WTC11 (cell line): ENCODE measurements around the gene CMPK2. TPM values are rescaled to one million over a fixed set of nuclear protein-coding genes. Genes with fewer than 3 reads are reported as not detected.

Source experiments
- ATAC-seq: fragments of 200-7000 bp; cut with Tn5 transposase; 2 replicates; pipeline ENCODE4 v1.10.0; 2021; ENCODE audit warnings: mild to moderate bottlenecking, moderate library complexity
- CTCF ChIA-PET: fragments of 300-600 bp; sonication (Branson Sonifier 250); formaldehyde crosslinking; loops from one replicate; lab custom pipeline; 2021; ENCODE audit warnings: antibody characterized with exemption; lab: Charles Lee
- POLR2A ChIA-PET: fragments of 350-600 bp; sonication (Branson Sonifier 250); formaldehyde crosslinking; loops from one replicate; lab custom pipeline; 2021; ENCODE audit warnings: antibody characterized with exemption; lab: Charles Lee
- DNase-seq: peaks from one replicate; pipeline ENCODE4 v3.0.0; 2021; ENCODE audit warnings: low spot score
- H3K27ac Mint-ChIP-seq: 2 replicates; pipeline ENCODE4 v1.8.0; 2021; ENCODE audit warnings: mixed read lengths
- H3K27me3 Mint-ChIP-seq: 2 replicates; pipeline ENCODE4 v1.8.0; 2021; ENCODE audit warnings: low read depth, mild to moderate bottlenecking, moderate library complexity, mixed read lengths
- H3K36me3 Mint-ChIP-seq: 2 replicates; pipeline ENCODE4 v1.8.0; 2021; ENCODE audit warnings: mixed read lengths
- H3K4me1 Mint-ChIP-seq: 2 replicates; pipeline ENCODE4 v1.8.0; 2022; ENCODE audit warnings: mixed read lengths
- H3K4me3 Mint-ChIP-seq: 2 replicates; pipeline ENCODE4 v1.8.0; 2021; ENCODE audit warnings: mild to moderate bottlenecking, moderate library complexity, mixed read lengths
- H3K9me3 Mint-ChIP-seq: 2 replicates; pipeline ENCODE4 v1.8.0; 2021; ENCODE audit warnings: mixed read lengths
- ATF1 ChIP-seq: sonication (generic); formaldehyde crosslinking; IDR thresholded peaks from 2 replicates; pipeline ENCODE4 v1.8.1; 2023; ENCODE audit warnings: mild to moderate bottlenecking, moderate library complexity, missing genetic modification reagents
- CREM ChIP-seq: sonication (generic); formaldehyde crosslinking; IDR thresholded peaks from 2 replicates; pipeline ENCODE4 v1.8.1; 2022; ENCODE audit warnings: mild to moderate bottlenecking, missing genetic modification reagents, moderate library complexity
- FOXJ3 ChIP-seq: sonication (generic); formaldehyde crosslinking; IDR thresholded peaks from 2 replicates; pipeline ENCODE4 v1.9.0; 2021; ENCODE audit warnings: missing genetic modification reagents, mild to moderate bottlenecking, borderline replicate concordance
- FOXK1 ChIP-seq: sonication (generic); formaldehyde crosslinking; IDR thresholded peaks from 2 replicates; pipeline ENCODE4 v1.8.0; 2022; ENCODE audit warnings: mild to moderate bottlenecking, moderate library complexity, missing genetic modification reagents
- GTF2I ChIP-seq: fragments of 250-450 bp; sonication (Bioruptor Pico); conservative IDR thresholded peaks from 2 replicates; pipeline ENCODE4 v1.4.0; 2021; ENCODE audit warnings: mild to moderate bottlenecking
- KAT7 ChIP-seq: sonication (generic); formaldehyde crosslinking; IDR thresholded peaks from 2 replicates; pipeline ENCODE4 v1.8.1; 2023; ENCODE audit warnings: missing genetic modification reagents, mild to moderate bottlenecking, borderline replicate concordance
- NR3C1 ChIP-seq: sonication (generic); formaldehyde crosslinking; conservative IDR thresholded peaks from 2 replicates; pipeline ENCODE4 v1.8.1; 2023; ENCODE audit warnings: low read depth, mild to moderate bottlenecking, missing genetic modification reagents
- OVOL2 ChIP-seq: fragments of 250-450 bp; sonication (Bioruptor Pico); IDR thresholded peaks from 2 replicates; pipeline ENCODE4 v1.9.0; 2021; ENCODE audit warnings: mild to moderate bottlenecking, borderline replicate concordance
- RELA ChIP-seq: sonication (generic); formaldehyde crosslinking; IDR thresholded peaks from 2 replicates; pipeline ENCODE4 v1.8.1; 2022; ENCODE audit warnings: missing genetic modification reagents, mild to moderate bottlenecking, borderline replicate concordance
- SP1 ChIP-seq: sonication (generic); formaldehyde crosslinking; conservative IDR thresholded peaks from 2 replicates; pipeline ENCODE4 v1.8.1; 2022; ENCODE audit warnings: missing genetic modification reagents
- TEAD4 ChIP-seq: sonication (generic); formaldehyde crosslinking; IDR thresholded peaks from 2 replicates; pipeline ENCODE4 v1.8.0; 2022; ENCODE audit warnings: mild to moderate bottlenecking, missing genetic modification reagents
- ZBTB21 ChIP-seq: sonication (generic); formaldehyde crosslinking; IDR thresholded peaks from 2 replicates; pipeline ENCODE4 v1.8.1; 2023; ENCODE audit warnings: mild to moderate bottlenecking, missing genetic modification reagents, borderline replicate concordance
- ZNF232 ChIP-seq: sonication (generic); formaldehyde crosslinking; IDR thresholded peaks from 2 replicates; pipeline ENCODE4 v1.8.0; 2022; ENCODE audit warnings: mild to moderate bottlenecking, missing genetic modification reagents
- ZNF263 ChIP-seq: sonication (generic); formaldehyde crosslinking; IDR thresholded peaks from 2 replicates; pipeline ENCODE4 v1.8.1; 2022; ENCODE audit warnings: low read depth, mild to moderate bottlenecking, moderate library complexity, missing genetic modification reagents
- ZNF396 ChIP-seq: fragments of 250-450 bp; sonication (Bioruptor Pico); IDR thresholded peaks from 2 replicates; pipeline ENCODE4 v1.8.0; 2021; ENCODE audit warnings: mild to moderate bottlenecking, moderate library complexity, borderline replicate concordance
- ZNF671 ChIP-seq: fragments of 250-450 bp; sonication (Bioruptor Pico); IDR thresholded peaks from 2 replicates; pipeline ENCODE4 v1.8.0; 2021; ENCODE audit warnings: mild to moderate bottlenecking
- total RNA-seq: library from RNA; stranded (reverse); gene quantifications from 3 replicates; pipeline ENCODE4 v1.2.3, GENCODE V29; 2021
- TF ChIP-seq, protein P1 (sequence below): sonication (generic); formaldehyde crosslinking; IDR thresholded peaks from 2 replicates; pipeline ENCODE4 v1.8.0; 2022; ENCODE audit warnings: mild to moderate bottlenecking, missing genetic modification reagents
- TF ChIP-seq, protein P2 (sequence below): sonication (generic); formaldehyde crosslinking; IDR thresholded peaks from 2 replicates; pipeline ENCODE4 v1.8.0; 2023; ENCODE audit warnings: missing genetic modification reagents, mild to moderate bottlenecking, borderline replicate concordance
- TF ChIP-seq, protein P3 (sequence below): sonication (generic); formaldehyde crosslinking; IDR thresholded peaks from 2 replicates; pipeline ENCODE4 v1.8.0; 2022; ENCODE audit warnings: missing genetic modification reagents
- TF ChIP-seq, protein P4 (sequence below): sonication (generic); formaldehyde crosslinking; IDR thresholded peaks from 2 replicates; pipeline ENCODE4 v1.8.1; 2023; ENCODE audit warnings: mild to moderate bottlenecking, missing genetic modification reagents, moderate library complexity
- TF ChIP-seq, protein P5 (sequence below): sonication (generic); formaldehyde crosslinking; IDR thresholded peaks from 2 replicates; pipeline ENCODE4 v1.8.0; 2023; ENCODE audit warnings: mild to moderate bottlenecking, missing genetic modification reagents

Gene CMPK2
- total RNA-seq, 1 experiment from 2014 or later, result 0.13 TPM

GRCh38 chr2:6887751-6888192, 22.1 kb upstream of the CMPK2 start (continued):
- TF ChIP-seq ZNF232 (no peak), ZNF396 (CRISPR knock-in tag) (no peak)

- POLR2A ChIA-PET, result no interaction called here
- no peak for ATAC-seq
- Mint-ChIP-seq H3K36me3 (peaks cover 39% of the 10 kb centered on the region), H3K27ac (no peak overlapping the region), H3K27me3 (peaks cover 18% of the 10 kb centered on the region), H3K4me1 (no peaks in the 10 kb centered on the region), H3K4me3 (no peak overlapping the region), H3K9me3 (peaks cover 80% of the 10 kb centered on the region)
- CTCF ChIA-PET, result no interaction called here
- DNase-seq, result no peak
- no peak for TF ChIP-seq ATF1 (CRISPR knock-in tag)
- TF ChIP-seq, protein P1, sequence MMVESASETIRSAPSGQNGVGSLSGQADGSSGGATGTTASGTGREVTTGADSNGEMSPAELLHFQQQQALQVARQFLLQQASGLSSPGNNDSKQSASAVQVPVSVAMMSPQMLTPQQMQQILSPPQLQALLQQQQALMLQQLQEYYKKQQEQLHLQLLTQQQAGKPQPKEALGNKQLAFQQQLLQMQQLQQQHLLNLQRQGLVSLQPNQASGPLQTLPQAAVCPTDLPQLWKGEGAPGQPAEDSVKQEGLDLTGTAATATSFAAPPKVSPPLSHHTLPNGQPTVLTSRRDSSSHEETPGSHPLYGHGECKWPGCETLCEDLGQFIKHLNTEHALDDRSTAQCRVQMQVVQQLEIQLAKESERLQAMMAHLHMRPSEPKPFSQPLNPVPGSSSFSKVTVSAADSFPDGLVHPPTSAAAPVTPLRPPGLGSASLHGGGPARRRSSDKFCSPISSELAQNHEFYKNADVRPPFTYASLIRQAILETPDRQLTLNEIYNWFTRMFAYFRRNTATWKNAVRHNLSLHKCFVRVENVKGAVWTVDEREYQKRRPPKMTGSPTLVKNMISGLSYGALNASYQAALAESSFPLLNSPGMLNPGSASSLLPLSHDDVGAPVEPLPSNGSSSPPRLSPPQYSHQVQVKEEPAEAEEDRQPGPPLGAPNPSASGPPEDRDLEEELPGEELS (CRISPR knock-in tag), result no peak
These were observed 20.3 kb upstream of the CMPK2 start for GRCh38 chr2:6885968-6886367.

- no peak for DNase-seq
- peaks cover 41% of the 10 kb centered on the region for H3K36me3 Mint-ChIP-seq
- H3K4me1 Mint-ChIP-seq, result no peaks in the 10 kb centered on the region
- H3K27ac Mint-ChIP-seq, result no peak overlapping the region
- peaks cover 84% of the 10 kb centered on the region for H3K9me3 Mint-ChIP-seq
- POLR2A ChIA-PET, result no interaction called here
- CTCF ChIA-PET, result no interaction called here
- H3K27me3 Mint-ChIP-seq, result peaks cover 18% of the 10 kb centered on the region
- ATAC-seq, result no peak
- no peak overlapping the region for H3K4me3 Mint-ChIP-seq
- no peak for TF ChIP-seq ZNF263 (CRISPR knock-in tag)
- TF ChIP-seq, protein P2, sequence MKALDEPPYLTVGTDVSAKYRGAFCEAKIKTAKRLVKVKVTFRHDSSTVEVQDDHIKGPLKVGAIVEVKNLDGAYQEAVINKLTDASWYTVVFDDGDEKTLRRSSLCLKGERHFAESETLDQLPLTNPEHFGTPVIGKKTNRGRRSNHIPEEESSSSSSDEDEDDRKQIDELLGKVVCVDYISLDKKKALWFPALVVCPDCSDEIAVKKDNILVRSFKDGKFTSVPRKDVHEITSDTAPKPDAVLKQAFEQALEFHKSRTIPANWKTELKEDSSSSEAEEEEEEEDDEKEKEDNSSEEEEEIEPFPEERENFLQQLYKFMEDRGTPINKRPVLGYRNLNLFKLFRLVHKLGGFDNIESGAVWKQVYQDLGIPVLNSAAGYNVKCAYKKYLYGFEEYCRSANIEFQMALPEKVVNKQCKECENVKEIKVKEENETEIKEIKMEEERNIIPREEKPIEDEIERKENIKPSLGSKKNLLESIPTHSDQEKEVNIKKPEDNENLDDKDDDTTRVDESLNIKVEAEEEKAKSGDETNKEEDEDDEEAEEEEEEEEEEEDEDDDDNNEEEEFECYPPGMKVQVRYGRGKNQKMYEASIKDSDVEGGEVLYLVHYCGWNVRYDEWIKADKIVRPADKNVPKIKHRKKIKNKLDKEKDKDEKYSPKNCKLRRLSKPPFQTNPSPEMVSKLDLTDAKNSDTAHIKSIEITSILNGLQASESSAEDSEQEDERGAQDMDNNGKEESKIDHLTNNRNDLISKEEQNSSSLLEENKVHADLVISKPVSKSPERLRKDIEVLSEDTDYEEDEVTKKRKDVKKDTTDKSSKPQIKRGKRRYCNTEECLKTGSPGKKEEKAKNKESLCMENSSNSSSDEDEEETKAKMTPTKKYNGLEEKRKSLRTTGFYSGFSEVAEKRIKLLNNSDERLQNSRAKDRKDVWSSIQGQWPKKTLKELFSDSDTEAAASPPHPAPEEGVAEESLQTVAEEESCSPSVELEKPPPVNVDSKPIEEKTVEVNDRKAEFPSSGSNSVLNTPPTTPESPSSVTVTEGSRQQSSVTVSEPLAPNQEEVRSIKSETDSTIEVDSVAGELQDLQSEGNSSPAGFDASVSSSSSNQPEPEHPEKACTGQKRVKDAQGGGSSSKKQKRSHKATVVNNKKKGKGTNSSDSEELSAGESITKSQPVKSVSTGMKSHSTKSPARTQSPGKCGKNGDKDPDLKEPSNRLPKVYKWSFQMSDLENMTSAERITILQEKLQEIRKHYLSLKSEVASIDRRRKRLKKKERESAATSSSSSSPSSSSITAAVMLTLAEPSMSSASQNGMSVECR (CRISPR knock-in tag), result no peak
- no peak for TF ChIP-seq ZNF396 (CRISPR knock-in tag)
- no peak for TF ChIP-seq KAT7 (CRISPR knock-in tag)
- TF ChIP-seq FOXJ3, result no peak
- TF ChIP-seq RELA (CRISPR knock-in tag), result no peak
- TF ChIP-seq NR3C1 (CRISPR knock-in tag), result no peak
- TF ChIP-seq SP1 (CRISPR knock-in tag), result no peak
- no peak for TF ChIP-seq TEAD4 (CRISPR knock-in tag)
- no peak for TF ChIP-seq ZBTB21 (CRISPR knock-in tag)
- no peak for TF ChIP-seq ZNF671 (CRISPR knock-in tag)
- no peak for TF ChIP-seq FOXK1 (CRISPR knock-in tag)
- no peak for TF ChIP-seq CREM (CRISPR knock-in tag)
- TF ChIP-seq, protein P3, sequence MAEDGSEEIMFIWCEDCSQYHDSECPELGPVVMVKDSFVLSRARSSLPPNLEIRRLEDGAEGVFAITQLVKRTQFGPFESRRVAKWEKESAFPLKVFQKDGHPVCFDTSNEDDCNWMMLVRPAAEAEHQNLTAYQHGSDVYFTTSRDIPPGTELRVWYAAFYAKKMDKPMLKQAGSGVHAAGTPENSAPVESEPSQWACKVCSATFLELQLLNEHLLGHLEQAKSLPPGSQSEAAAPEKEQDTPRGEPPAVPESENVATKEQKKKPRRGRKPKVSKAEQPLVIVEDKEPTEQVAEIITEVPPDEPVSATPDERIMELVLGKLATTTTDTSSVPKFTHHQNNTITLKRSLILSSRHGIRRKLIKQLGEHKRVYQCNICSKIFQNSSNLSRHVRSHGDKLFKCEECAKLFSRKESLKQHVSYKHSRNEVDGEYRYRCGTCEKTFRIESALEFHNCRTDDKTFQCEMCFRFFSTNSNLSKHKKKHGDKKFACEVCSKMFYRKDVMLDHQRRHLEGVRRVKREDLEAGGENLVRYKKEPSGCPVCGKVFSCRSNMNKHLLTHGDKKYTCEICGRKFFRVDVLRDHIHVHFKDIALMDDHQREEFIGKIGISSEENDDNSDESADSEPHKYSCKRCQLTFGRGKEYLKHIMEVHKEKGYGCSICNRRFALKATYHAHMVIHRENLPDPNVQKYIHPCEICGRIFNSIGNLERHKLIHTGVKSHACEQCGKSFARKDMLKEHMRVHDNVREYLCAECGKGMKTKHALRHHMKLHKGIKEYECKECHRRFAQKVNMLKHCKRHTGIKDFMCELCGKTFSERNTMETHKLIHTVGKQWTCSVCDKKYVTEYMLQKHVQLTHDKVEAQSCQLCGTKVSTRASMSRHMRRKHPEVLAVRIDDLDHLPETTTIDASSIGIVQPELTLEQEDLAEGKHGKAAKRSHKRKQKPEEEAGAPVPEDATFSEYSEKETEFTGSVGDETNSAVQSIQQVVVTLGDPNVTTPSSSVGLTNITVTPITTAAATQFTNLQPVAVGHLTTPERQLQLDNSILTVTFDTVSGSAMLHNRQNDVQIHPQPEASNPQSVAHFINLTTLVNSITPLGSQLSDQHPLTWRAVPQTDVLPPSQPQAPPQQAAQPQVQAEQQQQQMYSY (CRISPR knock-in tag), result no peak
- no peak for TF ChIP-seq OVOL2
- TF ChIP-seq, protein P4, sequence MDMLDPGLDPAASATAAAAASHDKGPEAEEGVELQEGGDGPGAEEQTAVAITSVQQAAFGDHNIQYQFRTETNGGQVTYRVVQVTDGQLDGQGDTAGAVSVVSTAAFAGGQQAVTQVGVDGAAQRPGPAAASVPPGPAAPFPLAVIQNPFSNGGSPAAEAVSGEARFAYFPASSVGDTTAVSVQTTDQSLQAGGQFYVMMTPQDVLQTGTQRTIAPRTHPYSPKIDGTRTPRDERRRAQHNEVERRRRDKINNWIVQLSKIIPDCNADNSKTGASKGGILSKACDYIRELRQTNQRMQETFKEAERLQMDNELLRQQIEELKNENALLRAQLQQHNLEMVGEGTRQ (CRISPR knock-in tag), result no peak
- TF ChIP-seq, protein P5, sequence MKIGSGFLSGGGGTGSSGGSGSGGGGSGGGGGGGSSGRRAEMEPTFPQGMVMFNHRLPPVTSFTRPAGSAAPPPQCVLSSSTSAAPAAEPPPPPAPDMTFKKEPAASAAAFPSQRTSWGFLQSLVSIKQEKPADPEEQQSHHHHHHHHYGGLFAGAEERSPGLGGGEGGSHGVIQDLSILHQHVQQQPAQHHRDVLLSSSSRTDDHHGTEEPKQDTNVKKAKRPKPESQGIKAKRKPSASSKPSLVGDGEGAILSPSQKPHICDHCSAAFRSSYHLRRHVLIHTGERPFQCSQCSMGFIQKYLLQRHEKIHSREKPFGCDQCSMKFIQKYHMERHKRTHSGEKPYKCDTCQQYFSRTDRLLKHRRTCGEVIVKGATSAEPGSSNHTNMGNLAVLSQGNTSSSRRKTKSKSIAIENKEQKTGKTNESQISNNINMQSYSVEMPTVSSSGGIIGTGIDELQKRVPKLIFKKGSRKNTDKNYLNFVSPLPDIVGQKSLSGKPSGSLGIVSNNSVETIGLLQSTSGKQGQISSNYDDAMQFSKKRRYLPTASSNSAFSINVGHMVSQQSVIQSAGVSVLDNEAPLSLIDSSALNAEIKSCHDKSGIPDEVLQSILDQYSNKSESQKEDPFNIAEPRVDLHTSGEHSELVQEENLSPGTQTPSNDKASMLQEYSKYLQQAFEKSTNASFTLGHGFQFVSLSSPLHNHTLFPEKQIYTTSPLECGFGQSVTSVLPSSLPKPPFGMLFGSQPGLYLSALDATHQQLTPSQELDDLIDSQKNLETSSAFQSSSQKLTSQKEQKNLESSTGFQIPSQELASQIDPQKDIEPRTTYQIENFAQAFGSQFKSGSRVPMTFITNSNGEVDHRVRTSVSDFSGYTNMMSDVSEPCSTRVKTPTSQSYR (CRISPR knock-in tag), result no peak
- no peak for TF ChIP-seq GTF2I (CRISPR knock-in tag)
These were observed 19.8 kb upstream of the CMPK2 start for GRCh38 chr2:6885551-6885950.
